GM12892 (cell line): ENCODE measurements around the gene LRRC10B.

ENCODE experiments used
- DNase-seq: peaks from one replicate; pipeline ENCODE4 v3.0.0; 2011; ENCODE audit not compliant: insufficient read length
- FAIRE-seq: peaks from 2 replicates; lab custom pipeline; 2011; peaks lifted over from hg19 to GRCh38; lab: Jason Lieb, UNC
- POLR2A ChIP-seq: IDR thresholded peaks from 2 replicates; pipeline ENCODE4 v1.6.1; 2011; ENCODE audit warnings: low read depth, low read length, control low read depth
- POLR2AphosphoS5 ChIP-seq: IDR thresholded peaks from 2 replicates; pipeline ENCODE4 v1.6.1; 2011; ENCODE audit warnings: low read depth, low read length, control low read depth
- TAF1 ChIP-seq: IDR thresholded peaks from 2 replicates; pipeline ENCODE4 v1.6.1; 2011; ENCODE audit warnings: low read depth, mild to moderate bottlenecking, control low read depth, low read length, borderline replicate concordance

Gene LRRC10B

DNA sequence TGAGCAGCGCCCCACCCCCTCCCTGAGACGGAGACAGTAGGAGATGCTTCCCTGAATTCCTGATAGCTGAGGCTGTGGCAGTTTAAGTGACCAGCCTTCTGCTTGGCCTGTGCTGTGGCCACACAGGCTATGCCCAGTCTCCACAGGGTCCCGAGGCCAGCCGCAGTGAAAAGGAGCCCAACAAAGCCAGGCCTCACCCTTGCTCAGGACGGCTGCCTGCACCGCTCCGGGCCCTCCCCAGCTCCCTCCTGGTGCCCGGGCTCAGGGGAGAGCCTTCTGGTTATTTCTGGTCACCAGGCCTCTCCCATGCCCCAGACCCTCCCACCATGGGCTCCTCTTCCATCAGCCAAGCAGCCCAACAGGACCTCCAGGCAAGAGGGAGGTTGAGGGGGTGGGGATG is 28.8 kb downstream of the LRRC10B start:
- TF ChIP-seq POLR2A, result no peak
- no peak for TF ChIP-seq POLR2AphosphoS5
- no peak for TF ChIP-seq TAF1
- DNase-seq (no peak), FAIRE-seq (no peak)

DNA sequence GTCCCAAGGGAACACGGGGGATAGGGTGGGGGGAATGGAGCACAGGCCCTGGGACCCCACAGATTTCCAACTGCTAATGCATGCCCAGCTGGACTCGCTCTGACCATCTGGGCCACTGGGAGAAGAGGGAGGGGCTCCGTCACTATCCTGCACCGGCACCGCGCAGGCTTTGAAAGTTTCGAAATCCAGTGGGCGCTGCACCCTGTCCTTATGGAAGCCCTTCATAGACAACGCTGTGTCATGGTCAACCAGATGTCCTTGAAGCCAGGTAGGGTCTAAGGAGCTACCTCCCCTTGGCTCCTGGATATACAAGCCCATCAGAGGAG is 30.1 kb downstream of the LRRC10B start:
- DNase-seq (no peak), FAIRE-seq (no peak)
- TF ChIP-seq POLR2AphosphoS5 (no peak), POLR2A (no peak), TAF1 (no peak)

- no peak for TF ChIP-seq POLR2AphosphoS5
- no peak for TF ChIP-seq POLR2A
- no peak for TF ChIP-seq TAF1
- FAIRE-seq (no peak), DNase-seq (no peak)
Measured at GRCh38 chr11:61539006-61539405, 30.5 kb downstream of the LRRC10B start.

- no peak for TF ChIP-seq TAF1
- DNase-seq (no peak), FAIRE-seq (no peak)
Measured at GRCh38 chr11:61539831-61540357, 31.3 kb downstream of the LRRC10B start.

GRCh38 chr11:61540528-61540927 is 32.0 kb downstream of the LRRC10B start:
- DNase-seq, result no peak
- FAIRE-seq, result no peak
- TF ChIP-seq POLR2AphosphoS5 (no peak), TAF1 (no peak), POLR2A (no peak)

DNA sequence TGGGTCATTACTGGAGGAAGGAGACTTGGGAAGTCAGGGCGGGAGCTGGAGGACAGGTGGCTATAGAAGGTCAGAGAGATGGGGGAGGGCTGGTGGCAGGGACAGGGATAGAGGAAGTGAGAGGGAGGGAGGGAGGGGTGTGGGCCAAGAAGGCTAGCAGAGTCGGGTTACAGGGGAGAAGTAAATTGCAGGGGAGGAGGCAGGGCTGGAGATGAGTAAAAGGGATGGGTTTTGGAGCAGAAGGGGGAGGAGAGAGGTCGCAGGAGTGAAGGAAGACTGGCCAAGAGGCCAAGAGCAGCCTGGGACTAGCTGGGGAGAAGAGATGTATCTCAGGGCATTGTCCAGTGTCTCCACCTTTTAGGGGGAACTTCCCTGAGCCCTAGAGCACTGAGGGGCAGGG is 33.0 kb downstream of the LRRC10B start:
- DNase-seq (no peak), FAIRE-seq (no peak)
- TF ChIP-seq TAF1 (no peak), POLR2AphosphoS5 (no peak), POLR2A (no peak)

GRCh38 chr11:61542024-61542461 is 33.5 kb downstream of the LRRC10B start:
- TF ChIP-seq TAF1, result no peak
- DNase-seq (no peak), FAIRE-seq (no peak)

- TF ChIP-seq POLR2A (no peak), POLR2AphosphoS5 (no peak), TAF1 (no peak)
- FAIRE-seq, result no peak
Measured at GRCh38 chr11:61542705-61543104, 34.2 kb downstream of the LRRC10B start.

GRCh38 chr11:61543606-61544306 is 35.2 kb downstream of the LRRC10B start:
- no peak for DNase-seq
- no peak for TF ChIP-seq POLR2AphosphoS5
- TF ChIP-seq TAF1, result no peak
- TF ChIP-seq POLR2A, result no peak
- no peak for FAIRE-seq

More at GRCh38 chr11:61542705-61543104, 34.2 kb downstream of the LRRC10B start:
- DNase-seq, result no peak

DNA sequence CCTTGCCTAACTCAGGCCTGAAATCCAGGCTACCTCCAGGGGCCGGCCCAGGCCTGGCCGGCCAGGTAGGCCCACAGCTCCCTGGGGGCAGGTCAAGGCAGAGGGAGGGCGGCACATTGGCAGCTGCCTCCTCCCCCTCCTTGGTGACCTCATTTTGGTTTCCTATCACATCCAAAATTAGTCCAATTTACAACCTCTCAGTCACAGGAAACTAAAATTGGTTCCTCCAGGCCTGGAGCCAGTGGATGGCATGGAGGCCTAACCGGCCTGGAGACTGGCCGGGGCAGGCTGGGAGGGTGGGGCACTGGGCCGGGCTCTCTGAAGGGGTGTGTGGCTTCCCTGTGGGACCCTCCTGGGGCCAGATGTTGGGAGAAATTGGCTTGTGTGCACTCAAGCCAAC is 35.9 kb downstream of the LRRC10B start:
- FAIRE-seq (no peak), DNase-seq (no peak)
- TF ChIP-seq POLR2AphosphoS5, result no peak
- no peak for TF ChIP-seq TAF1
- TF ChIP-seq POLR2A, result no peak

- peak; percentile 50 for DNase-seq
- FAIRE-seq, result peak; percentile 24
- TF ChIP-seq POLR2AphosphoS5, result no peak
- no peak for TF ChIP-seq TAF1
- TF ChIP-seq POLR2A, result no peak
Measured at GRCh38 chr11:61545341-61545740, 36.8 kb downstream of the LRRC10B start.

DNA sequence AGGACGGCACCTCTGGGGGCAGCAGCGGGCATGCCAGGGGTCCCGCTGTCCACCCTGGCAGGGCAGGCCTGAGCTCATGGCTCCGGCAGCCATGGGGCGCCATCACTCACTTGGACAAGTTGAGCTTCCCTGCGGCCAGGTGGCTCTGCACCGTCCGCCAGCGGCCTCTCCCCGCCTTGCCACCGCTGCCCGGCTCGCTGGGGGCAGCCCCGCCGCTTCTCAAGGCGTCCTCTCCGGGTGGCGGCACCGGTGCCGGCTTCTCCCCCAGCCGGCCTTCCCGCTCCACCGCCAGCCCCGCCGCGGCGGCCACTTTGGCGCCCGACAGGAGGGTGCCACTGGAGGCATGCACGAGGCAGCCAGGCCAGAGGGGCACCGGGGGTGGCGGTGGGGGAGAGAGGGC is 37.4 kb downstream of the LRRC10B start:
- no peak for DNase-seq
- FAIRE-seq, result no peak
- TF ChIP-seq POLR2A (no peak), POLR2AphosphoS5 (no peak), TAF1 (no peak)

- TF ChIP-seq TAF1 (no peak), POLR2A (no peak), POLR2AphosphoS5 (no peak)
- FAIRE-seq (no peak), DNase-seq (no peak)
Measured at GRCh38 chr11:61546663-61547062, 38.1 kb downstream of the LRRC10B start.
